HepG2 (cell line): Measurements from ENCODE around the gene NOP14. TPM values are rescaled to one million over a fixed set of nuclear protein-coding genes. Genes with fewer than 3 reads are reported as not detected.

Experiments
- ATAC-seq: fragments of 200-7000 bp; cut with Tn5 transposase; 3 replicates; pipeline ENCODE4 v1.9.1; 2020; ENCODE audit warnings: mild to moderate bottlenecking, moderate library complexity
- BruUV-seq: library from RNA; stranded (reverse); fragments of 400-500 nt; replicated peaks from 2 replicates; lab custom pipeline; 2021; lab: Mats Ljungman, UMichigan
- CTCF ChIA-PET: fragments of 300-600 bp; formaldehyde crosslinking; extraction: SDS; loops from one replicate; lab custom pipeline; 2021; ENCODE audit warnings: low total read pairs, inconsistent platforms, low intra/inter-chr PET ratio; lab: Yijun Ruan, JAX
- POLR2A ChIA-PET: fragments of 350-600 bp; sonication (Branson Sonifier 250); formaldehyde crosslinking; loops from one replicate; lab custom pipeline; 2020; ENCODE audit warnings: antibody characterized with exemption, inconsistent platforms; lab: Yijun Ruan, JAX
- DNase-seq: peaks from one replicate; pipeline ENCODE4 v3.0.0-alpha.2; 2015; ENCODE audit warnings: low spot score
- FAIRE-seq: peaks from 3 replicates; lab custom pipeline; 2011; peaks lifted over from hg19 to GRCh38; lab: Jason Lieb, UNC
- H2AFZ ChIP-seq: one replicate; pipeline ENCODE4 v1.6.1; 2011; ENCODE audit warnings: low read length, inconsistent platforms
- H3K27ac ChIP-seq: fragments of 300-600 bp; 3 replicates; pipeline ENCODE4 v1.8.0; 2011; ENCODE audit warnings: mixed run types, mild to moderate bottlenecking, mixed read lengths, low read length, inconsistent platforms; ENCODE audit not compliant: insufficient read depth; ENCODE audit errors: extremely low read length
- H3K27me3 ChIP-seq, 2 experiments: fragments of 200-600 bp in 1 of 2; 2 replicates in 1 of 2; 3 replicates in 1 of 2; pipeline versions ENCODE4 v1.6.0 to v1.8.0; 2011; ENCODE audit warnings: low read length in 2 of 2, mild to moderate bottlenecking in 2 of 2, moderate library complexity in 2 of 2, inconsistent platforms in 1 of 2; ENCODE audit not compliant: insufficient read depth in 2 of 2, control insufficient read depth in 1 of 2
- H3K36me3 ChIP-seq, 2 experiments: fragments of 200-600 bp in 1 of 2; replicated peaks in 1 of 2; 2 replicates in 1 of 2; 3 replicates in 1 of 2; pipeline versions ENCODE4 v1.5.1 to v1.8.0; 2011; ENCODE audit warnings: low read length in 2 of 2, inconsistent platforms in 1 of 2; ENCODE audit not compliant: insufficient read depth in 2 of 2, control insufficient read depth in 1 of 2
- H3K4me1 ChIP-seq: 2 replicates; pipeline ENCODE4 v1.5.1; 2012; ENCODE audit warnings: low read length, inconsistent platforms; ENCODE audit not compliant: insufficient read depth
- H3K4me2 ChIP-seq: 2 replicates; pipeline ENCODE4 v1.6.0; 2011; ENCODE audit warnings: low read depth, low read length, inconsistent platforms
- H3K4me3 ChIP-seq, 3 experiments: fragments of 200-600 bp in 1 of 3; sonication (generic), shearing (Covaris generic) in 1 of 3; replicated peaks in 1 of 3; 2 replicates each; pipeline ENCODE4 v1.5.1; 2011 to 2016; ENCODE audit warnings: low read length in 3 of 3, inconsistent platforms in 2 of 3, low read depth in 2 of 3, mild to moderate bottlenecking in 2 of 3, control low read depth in 1 of 3, mixed read lengths in 1 of 3; ENCODE audit not compliant: insufficient read depth in 1 of 3
- H3K79me2 ChIP-seq: one replicate; pipeline ENCODE4 v1.6.1; 2011; ENCODE audit warnings: low read length, inconsistent platforms; ENCODE audit not compliant: insufficient read depth
- H3K9ac ChIP-seq: 2 replicates; pipeline ENCODE4 v1.6.0; 2011; ENCODE audit warnings: mild to moderate bottlenecking, low read depth, low read length, inconsistent platforms; ENCODE audit not compliant: insufficient read depth
- H3K9me3 ChIP-seq: 2 replicates; pipeline ENCODE4 v1.5.1; 2012; ENCODE audit warnings: mild to moderate bottlenecking, low read length
- H4K20me1 ChIP-seq: 2 replicates; pipeline ENCODE4 v1.6.0; 2011; ENCODE audit warnings: inconsistent platforms, mild to moderate bottlenecking, low read length, moderate library complexity; ENCODE audit not compliant: insufficient read depth
- SMC3 ChIP-seq: IDR thresholded peaks from 2 replicates; pipeline ENCODE4 v1.6.1; 2011; ENCODE audit warnings: low read length, improper control_type of control experiment
- SPEN ChIP-seq: sonication (generic); formaldehyde crosslinking; IDR thresholded peaks from 2 replicates; pipeline ENCODE4 v1.5.1; 2020; ENCODE audit warnings: low read depth, mild to moderate bottlenecking, missing genetic modification reagents
- SYNCRIP ChIP-seq: fragments of 200-400 bp; formaldehyde crosslinking; IDR thresholded peaks from 2 replicates; pipeline ENCODE4 v1.6.1; 2018; ENCODE audit warnings: mild to moderate bottlenecking, low read depth, low read length; ENCODE audit not compliant: insufficient read depth
- THYN1 ChIP-seq: sonication (generic); formaldehyde crosslinking; IDR thresholded peaks from 2 replicates; pipeline ENCODE4 v1.8.1; 2023; ENCODE audit warnings: low read depth, mild to moderate bottlenecking, moderate library complexity, missing genetic modification reagents, borderline replicate concordance
- TOPORS ChIP-seq: sonication (generic); formaldehyde crosslinking; IDR thresholded peaks from 2 replicates; pipeline ENCODE4 v1.8.0; 2023; ENCODE audit warnings: mild to moderate bottlenecking, missing genetic modification reagents
- U2AF1 ChIP-seq: fragments of 200-400 bp; formaldehyde crosslinking; optimal IDR thresholded peaks from 2 replicates; pipeline ENCODE3; 2017; ENCODE audit warnings: mild to moderate bottlenecking, low read depth, low read length
- ZBTB7B ChIP-seq: sonication (generic); formaldehyde crosslinking; IDR thresholded peaks from 2 replicates; pipeline ENCODE4 v1.4.0; 2020; ENCODE audit warnings: missing genetic modification reagents
- ZKSCAN5 ChIP-seq: sonication (generic); formaldehyde crosslinking; IDR thresholded peaks from 2 replicates; pipeline ENCODE4 v1.5.1; 2020; ENCODE audit warnings: mild to moderate bottlenecking, missing genetic modification reagents
- WGBS: methylation state at CpG from one replicate; pipeline ENCODE4 v1.1.6; 2017; ENCODE audit warnings: low lambda C conversion rate; 5-methylcytosine and 5-hydroxymethylcytosine counted together
- in situ Hi-C: cut with HindIII; loops from 2 replicates; pipeline ENCODE4 v1.10.0; 2017; ENCODE audit warnings: low pct_unique_long_range_greater_than_20kb; ENCODE audit not compliant: extremely low pct_ligation_motif_present
- intact Hi-C: fragments of 100-400 bp; cut with micrococcal nuclease; formaldehyde crosslinking; loops from one replicate; pipeline ENCODE4 v1.10.0; 2022; ENCODE audit not compliant: unreplicated experiment
- polyA plus RNA-seq, 8 experiments: library from polyadenylated mRNA; depleted of rRNA in 3 of 8; stranded (reverse) in 7 of 8; unstranded in 1 of 8; fragments of >200 nt; fragmentation: Illumina TruSeq in 4 of 8; extraction: Trizol in 4 of 8; gene quantifications; 2 replicates each; pipeline versions ENCODE4 v1.2.1 to v1.2.3, GENCODE V29; 2011 to 2016; ENCODE audit warnings: low read depth in 4 of 8, missing spikeins in 1 of 8, mixed read lengths in 1 of 8; ENCODE audit not compliant: insufficient read depth in 1 of 8
- total RNA-seq, 5 experiments: library from RNA; depleted of rRNA; stranded (reverse); fragments of >200 nt; fragmentation: Illumina TruSeq; extraction: Trizol; gene quantifications; 2 replicates each; pipeline ENCODE4 v1.2.3, GENCODE V29; 2016; ENCODE audit warnings: low read depth in 1 of 5
- TF ChIP-seq, protein P1 (sequence below): sonication (generic); formaldehyde crosslinking; IDR thresholded peaks from 2 replicates; pipeline ENCODE4 v1.4.0; 2020; ENCODE audit warnings: missing genetic modification reagents
- TF ChIP-seq, protein P2 (sequence below): sonication (generic); formaldehyde crosslinking; IDR thresholded peaks from 2 replicates; pipeline ENCODE4 v1.8.0; 2023; ENCODE audit warnings: mild to moderate bottlenecking, missing genetic modification reagents
- TF ChIP-seq, protein P3 (sequence below): sonication (generic); formaldehyde crosslinking; IDR thresholded peaks from 2 replicates; pipeline ENCODE4 v1.4.0; 2020; ENCODE audit warnings: mild to moderate bottlenecking, missing genetic modification reagents
- TF ChIP-seq, protein P4 (sequence below): sonication (generic); formaldehyde crosslinking; IDR thresholded peaks from 2 replicates; pipeline ENCODE4 v1.8.1; 2023; ENCODE audit warnings: mild to moderate bottlenecking, missing genetic modification reagents, borderline replicate concordance
- TF ChIP-seq, protein P5 (sequence below): sonication (generic); formaldehyde crosslinking; IDR thresholded peaks from 2 replicates; pipeline ENCODE4 v1.9.0; 2022; ENCODE audit warnings: missing genetic modification reagents, mild to moderate bottlenecking, borderline replicate concordance
- TF ChIP-seq, protein P6 (sequence below): sonication (generic); formaldehyde crosslinking; IDR thresholded peaks from 2 replicates; pipeline ENCODE4 v1.8.0; 2022; ENCODE audit warnings: missing genetic modification reagents, mild to moderate bottlenecking, moderate library complexity, borderline replicate concordance

Gene NOP14
- total and polyA plus RNA-seq, 2 of the 13 experiments (the other 11 are each of a cell fraction or from before 2014, with no cell fraction given): 6.9 to 47.9 TPM

DNA sequence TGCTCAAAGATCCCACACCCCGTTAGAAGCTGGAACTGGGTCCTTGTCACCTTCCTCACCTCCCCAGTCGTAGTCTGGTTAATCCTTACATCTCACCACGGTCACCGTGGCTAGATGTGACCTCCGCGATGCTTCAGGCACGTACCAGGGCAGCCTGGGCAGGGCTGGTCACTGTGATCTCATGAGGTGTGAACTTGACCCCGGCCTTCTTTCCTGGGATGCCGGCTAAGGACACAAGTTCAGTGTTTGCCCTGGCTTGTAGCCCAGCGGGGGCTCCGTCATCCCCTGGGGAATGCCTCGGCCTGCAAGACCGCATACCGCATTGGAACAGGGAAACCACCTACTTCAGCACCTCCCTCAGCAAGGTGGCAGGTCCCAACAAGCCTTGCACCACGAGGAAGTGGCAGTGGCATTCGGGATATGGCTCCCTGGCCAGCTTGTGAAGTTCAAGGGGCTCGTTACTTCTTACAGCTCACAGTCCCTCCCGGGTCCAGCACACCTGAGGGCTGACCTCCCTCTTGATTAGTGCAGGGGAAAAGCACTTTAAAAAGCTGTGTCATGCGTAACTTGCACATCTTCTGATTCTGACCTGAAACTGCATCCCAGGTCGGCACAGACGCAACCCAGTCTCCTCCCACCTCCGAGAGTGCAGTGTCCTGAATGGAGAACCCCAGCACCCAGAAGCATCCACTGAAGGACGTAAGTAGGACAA is 25.9 kb downstream of the NOP14 start:
- peaks cover 19% of the 10 kb centered on the region; the same call in 1 of the 2 replicates for H4K20me1 ChIP-seq
- peak overlapping the region; percentile 21; the same call in 1 of the 2 replicates for H3K9ac ChIP-seq
- TF ChIP-seq, protein P1, sequence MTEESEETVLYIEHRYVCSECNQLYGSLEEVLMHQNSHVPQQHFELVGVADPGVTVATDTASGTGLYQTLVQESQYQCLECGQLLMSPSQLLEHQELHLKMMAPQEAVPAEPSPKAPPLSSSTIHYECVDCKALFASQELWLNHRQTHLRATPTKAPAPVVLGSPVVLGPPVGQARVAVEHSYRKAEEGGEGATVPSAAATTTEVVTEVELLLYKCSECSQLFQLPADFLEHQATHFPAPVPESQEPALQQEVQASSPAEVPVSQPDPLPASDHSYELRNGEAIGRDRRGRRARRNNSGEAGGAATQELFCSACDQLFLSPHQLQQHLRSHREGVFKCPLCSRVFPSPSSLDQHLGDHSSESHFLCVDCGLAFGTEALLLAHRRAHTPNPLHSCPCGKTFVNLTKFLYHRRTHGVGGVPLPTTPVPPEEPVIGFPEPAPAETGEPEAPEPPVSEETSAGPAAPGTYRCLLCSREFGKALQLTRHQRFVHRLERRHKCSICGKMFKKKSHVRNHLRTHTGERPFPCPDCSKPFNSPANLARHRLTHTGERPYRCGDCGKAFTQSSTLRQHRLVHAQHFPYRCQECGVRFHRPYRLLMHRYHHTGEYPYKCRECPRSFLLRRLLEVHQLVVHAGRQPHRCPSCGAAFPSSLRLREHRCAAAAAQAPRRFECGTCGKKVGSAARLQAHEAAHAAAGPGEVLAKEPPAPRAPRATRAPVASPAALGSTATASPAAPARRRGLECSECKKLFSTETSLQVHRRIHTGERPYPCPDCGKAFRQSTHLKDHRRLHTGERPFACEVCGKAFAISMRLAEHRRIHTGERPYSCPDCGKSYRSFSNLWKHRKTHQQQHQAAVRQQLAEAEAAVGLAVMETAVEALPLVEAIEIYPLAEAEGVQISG (CRISPR knock-in tag): peak; percentile 79
- no peak for TF ChIP-seq ZBTB7B (CRISPR knock-in tag)
- no peak; the same call in 1 of the 2 replicates for TF ChIP-seq ZKSCAN5
- TF ChIP-seq TOPORS (CRISPR knock-in tag): peak; percentile 81; the same call in 1 of the 2 replicates
- no peak for TF ChIP-seq SMC3
- TF ChIP-seq, protein P2, sequence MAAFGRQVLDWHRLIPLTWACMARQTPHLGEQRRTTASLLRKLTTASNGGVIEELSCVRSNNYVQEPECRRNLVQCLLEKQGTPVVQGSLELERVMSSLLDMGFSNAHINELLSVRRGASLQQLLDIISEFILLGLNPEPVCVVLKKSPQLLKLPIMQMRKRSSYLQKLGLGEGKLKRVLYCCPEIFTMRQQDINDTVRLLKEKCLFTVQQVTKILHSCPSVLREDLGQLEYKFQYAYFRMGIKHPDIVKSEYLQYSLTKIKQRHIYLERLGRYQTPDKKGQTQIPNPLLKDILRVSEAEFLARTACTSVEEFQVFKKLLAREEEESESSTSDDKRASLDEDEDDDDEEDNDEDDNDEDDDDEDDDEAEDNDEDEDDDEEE (CRISPR knock-in tag): no peak
- TF ChIP-seq, protein P3, sequence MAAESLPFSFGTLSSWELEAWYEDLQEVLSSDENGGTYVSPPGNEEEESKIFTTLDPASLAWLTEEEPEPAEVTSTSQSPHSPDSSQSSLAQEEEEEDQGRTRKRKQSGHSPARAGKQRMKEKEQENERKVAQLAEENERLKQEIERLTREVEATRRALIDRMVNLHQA (CRISPR knock-in tag): no peak
- no peak for TF ChIP-seq THYN1 (CRISPR knock-in tag)
- TF ChIP-seq, protein P4, sequence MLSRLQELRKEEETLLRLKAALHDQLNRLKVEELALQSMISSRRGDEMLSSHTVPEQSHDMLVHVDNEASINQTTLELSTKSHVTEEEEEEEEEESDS (CRISPR knock-in tag): 0 out of 2 replicates have a peak, but pooled peaks have one; percentile 59
- TF ChIP-seq, protein P5, sequence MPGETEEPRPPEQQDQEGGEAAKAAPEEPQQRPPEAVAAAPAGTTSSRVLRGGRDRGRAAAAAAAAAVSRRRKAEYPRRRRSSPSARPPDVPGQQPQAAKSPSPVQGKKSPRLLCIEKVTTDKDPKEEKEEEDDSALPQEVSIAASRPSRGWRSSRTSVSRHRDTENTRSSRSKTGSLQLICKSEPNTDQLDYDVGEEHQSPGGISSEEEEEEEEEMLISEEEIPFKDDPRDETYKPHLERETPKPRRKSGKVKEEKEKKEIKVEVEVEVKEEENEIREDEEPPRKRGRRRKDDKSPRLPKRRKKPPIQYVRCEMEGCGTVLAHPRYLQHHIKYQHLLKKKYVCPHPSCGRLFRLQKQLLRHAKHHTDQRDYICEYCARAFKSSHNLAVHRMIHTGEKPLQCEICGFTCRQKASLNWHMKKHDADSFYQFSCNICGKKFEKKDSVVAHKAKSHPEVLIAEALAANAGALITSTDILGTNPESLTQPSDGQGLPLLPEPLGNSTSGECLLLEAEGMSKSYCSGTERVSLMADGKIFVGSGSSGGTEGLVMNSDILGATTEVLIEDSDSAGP (CRISPR knock-in tag): peak; percentile 83; the same call in 1 of the 2 replicates
- TF ChIP-seq SPEN (CRISPR knock-in tag): peak; percentile 89
- TF ChIP-seq, protein P6, sequence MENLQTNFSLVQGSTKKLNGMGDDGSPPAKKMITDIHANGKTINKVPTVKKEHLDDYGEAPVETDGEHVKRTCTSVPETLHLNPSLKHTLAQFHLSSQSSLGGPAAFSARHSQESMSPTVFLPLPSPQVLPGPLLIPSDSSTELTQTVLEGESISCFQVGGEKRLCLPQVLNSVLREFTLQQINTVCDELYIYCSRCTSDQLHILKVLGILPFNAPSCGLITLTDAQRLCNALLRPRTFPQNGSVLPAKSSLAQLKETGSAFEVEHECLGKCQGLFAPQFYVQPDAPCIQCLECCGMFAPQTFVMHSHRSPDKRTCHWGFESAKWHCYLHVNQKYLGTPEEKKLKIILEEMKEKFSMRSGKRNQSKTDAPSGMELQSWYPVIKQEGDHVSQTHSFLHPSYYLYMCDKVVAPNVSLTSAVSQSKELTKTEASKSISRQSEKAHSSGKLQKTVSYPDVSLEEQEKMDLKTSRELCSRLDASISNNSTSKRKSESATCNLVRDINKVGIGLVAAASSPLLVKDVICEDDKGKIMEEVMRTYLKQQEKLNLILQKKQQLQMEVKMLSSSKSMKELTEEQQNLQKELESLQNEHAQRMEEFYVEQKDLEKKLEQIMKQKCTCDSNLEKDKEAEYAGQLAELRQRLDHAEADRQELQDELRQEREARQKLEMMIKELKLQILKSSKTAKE (CRISPR knock-in tag): peak; percentile 99
- TF ChIP-seq SYNCRIP: no peak
- no peak for TF ChIP-seq U2AF1

More for the DNA sequence above, 25.9 kb downstream of the NOP14 start:
- Histone ChIP-seq H3K36me3 (peaks cover 25 to 46% of the 10 kb centered on the region in 2 experiments), H3K9me3 (no peaks in the 10 kb centered on the region), H3K4me1 (peaks cover 36% of the 10 kb centered on the region), H3K27ac (peak overlapping the region; percentile 35), H3K4me2 (peak overlapping the region; percentile 90), H3K79me2 (peaks cover 10% of the 10 kb centered on the region), H3K4me3 (peak overlapping the region in 1 of 3 experiments; percentile 27; a peak in 1 of 6 replicates), H2AFZ (no peak overlapping the region), H3K27me3 (no peaks in the 10 kb centered on the region; a peak in 1 of 5 replicates)
- intact Hi-C loops (loop anchor here (5.0 to 10.0 kb wide), 2 partner anchors 73 to 95 kb away; partner anchors contain the start of gene ADD1), in situ Hi-C loops (no loop called here)
- CTCF ChIA-PET: interaction anchor here (1.6 kb wide), 1 partner anchor 18 kb away, joined by 5 read pairs; no protein-coding TSS in a partner anchor
- POLR2A ChIA-PET: interaction anchor here (0.6 to 1.4 kb wide), 2 partner anchors 26 to 442 kb away, joined by 3 to 5 read pairs; partner anchors contain the start of genes GRK4 and NOP14
- no TSS peak for BruUV-seq
- peak; percentile 75 for FAIRE-seq
- ATAC-seq: peak; percentile 66
- DNase-seq: peak; percentile 91
- WGBS: 39% methylated on average over 12 of the region's 23 CpGs
